GM18508 (cell line): ENCODE data around the gene FAT1.
"Not testable (repeated sequence)": the region's sequence is repeated elsewhere in the genome, so short reads cannot be mapped to it uniquely, and the experiment has no call there.

Experiments used
- ATAC-seq: cut with Tn5 transposase; IDR thresholded peaks from one replicate; pipeline ENCODE4 v1.9.1; 2021; ENCODE audit warnings: moderate number of reproducible peaks; ENCODE audit not compliant: insufficient read depth, unreplicated experiment

The FAT1 gene

GRCh38 chr4:186669159-186669731 is 54.4 kb downstream of the FAT1 start:
- ATAC-seq: no peak

- ATAC-seq: no peak
Measured at GRCh38 chr4:186666750-186667149, 56.9 kb downstream of the FAT1 start.

GRCh38 chr4:186666252-186666651 is 57.4 kb downstream of the FAT1 start:
- no peak for ATAC-seq

GRCh38 chr4:186660403-186660802 is 63.3 kb downstream of the FAT1 start:
- no peak for ATAC-seq

GRCh38 chr4:186659935-186660334 is 63.7 kb downstream of the FAT1 start:
- no peak for ATAC-seq

GRCh38 chr4:186659456-186659855 is 64.2 kb downstream of the FAT1 start:
- ATAC-seq: not testable (repeated sequence)

GRCh38 chr4:186658657-186659056 is 65.0 kb downstream of the FAT1 start:
- ATAC-seq: no peak

GRCh38 chr4:186657764-186658163 is 65.9 kb downstream of the FAT1 start:
- no peak for ATAC-seq

GRCh38 chr4:186653969-186654368 is 69.7 kb downstream of the FAT1 start:
- ATAC-seq: no peak

- ATAC-seq: no peak
Measured at GRCh38 chr4:186651624-186652023, 72.0 kb downstream of the FAT1 start.

GRCh38 chr4:186651181-186651603 is 72.5 kb downstream of the FAT1 start:
- ATAC-seq: no peak

GRCh38 chr4:186650401-186651180 is 73.1 kb downstream of the FAT1 start:
- no peak for ATAC-seq

GRCh38 chr4:186647821-186648220 is 75.8 kb downstream of the FAT1 start:
- no peak for ATAC-seq

- ATAC-seq: no peak
Measured at GRCh38 chr4:186644737-186645261, 78.9 kb downstream of the FAT1 start.

- ATAC-seq: no peak
Measured at GRCh38 chr4:186644311-186644638, 79.4 kb downstream of the FAT1 start.

GRCh38 chr4:186643501-186644310 is 80.0 kb downstream of the FAT1 start:
- no peak for ATAC-seq

- ATAC-seq: no peak
Measured at GRCh38 chr4:186642998-186643397, 80.7 kb downstream of the FAT1 start.

- ATAC-seq: no peak
Measured at GRCh38 chr4:186642530-186642929, 81.1 kb downstream of the FAT1 start.

GRCh38 chr4:186634591-186635128 is 89.0 kb downstream of the FAT1 start:
- no peak for ATAC-seq

- no peak for ATAC-seq
Measured at GRCh38 chr4:186633844-186634243, 89.8 kb downstream of the FAT1 start.

- ATAC-seq: no peak
Measured at GRCh38 chr4:186630128-186630527, 93.5 kb downstream of the FAT1 start.
